ENCODE data around the gene METTL8. TPM values are rescaled to one million over a fixed set of nuclear protein-coding genes. Genes with fewer than 3 reads are reported as not detected.

The METTL8 gene
- total RNA-seq, 2 donors from 2014 or later, result 19.4 to 20.0 TPM

- H3K4me1 ChIP-seq, result no peaks in the 10 kb centered on the region
- no peaks in the 10 kb centered on the region for H3K27me3 ChIP-seq
- TF ChIP-seq, protein P1, sequence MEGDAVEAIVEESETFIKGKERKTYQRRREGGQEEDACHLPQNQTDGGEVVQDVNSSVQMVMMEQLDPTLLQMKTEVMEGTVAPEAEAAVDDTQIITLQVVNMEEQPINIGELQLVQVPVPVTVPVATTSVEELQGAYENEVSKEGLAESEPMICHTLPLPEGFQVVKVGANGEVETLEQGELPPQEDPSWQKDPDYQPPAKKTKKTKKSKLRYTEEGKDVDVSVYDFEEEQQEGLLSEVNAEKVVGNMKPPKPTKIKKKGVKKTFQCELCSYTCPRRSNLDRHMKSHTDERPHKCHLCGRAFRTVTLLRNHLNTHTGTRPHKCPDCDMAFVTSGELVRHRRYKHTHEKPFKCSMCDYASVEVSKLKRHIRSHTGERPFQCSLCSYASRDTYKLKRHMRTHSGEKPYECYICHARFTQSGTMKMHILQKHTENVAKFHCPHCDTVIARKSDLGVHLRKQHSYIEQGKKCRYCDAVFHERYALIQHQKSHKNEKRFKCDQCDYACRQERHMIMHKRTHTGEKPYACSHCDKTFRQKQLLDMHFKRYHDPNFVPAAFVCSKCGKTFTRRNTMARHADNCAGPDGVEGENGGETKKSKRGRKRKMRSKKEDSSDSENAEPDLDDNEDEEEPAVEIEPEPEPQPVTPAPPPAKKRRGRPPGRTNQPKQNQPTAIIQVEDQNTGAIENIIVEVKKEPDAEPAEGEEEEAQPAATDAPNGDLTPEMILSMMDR (IDR thresholded peaks at IDR 0.05), result no peak
- intact Hi-C loops (cut with DNase I), result no loop called here
- H3K36me3 ChIP-seq, result no peaks in the 10 kb centered on the region
- H3K9ac ChIP-seq (ENCODE audit: low read depth in 2 of 2, low read length in 2 of 2), result no peak overlapping the region
- no peak overlapping the region for H3K4me3 ChIP-seq
- no peak for DNase-seq
- no peak overlapping the region for H3K27ac ChIP-seq
- H3K9me3 ChIP-seq, result no peaks in the 10 kb centered on the region
Measured at GRCh38 chr2:171452773-171453172, 19.0 kb upstream of the METTL8 start.

DNA sequence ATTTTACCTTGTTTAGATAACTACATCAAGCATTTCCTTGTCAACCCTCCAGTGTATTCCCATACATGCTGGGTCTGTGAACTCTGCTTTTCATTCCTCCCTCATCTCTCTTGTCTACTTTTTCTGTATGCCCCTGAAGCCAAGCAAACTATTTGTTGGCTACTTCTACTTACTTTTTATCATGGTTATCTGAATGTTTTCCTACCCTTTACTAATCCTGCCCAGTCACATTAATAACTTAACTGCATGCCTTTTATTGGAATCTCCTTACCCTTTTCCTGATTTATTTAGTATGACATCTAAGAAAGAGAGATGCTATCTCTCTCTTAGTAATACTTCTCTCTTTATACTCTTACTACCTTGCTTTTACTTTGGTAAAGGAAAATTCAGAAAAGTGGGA lies 17.3 kb upstream of the METTL8 start:
- DNase-seq, result no peak
- H3K4me3 ChIP-seq, result no peak overlapping the region
- TF ChIP-seq, protein P1 (IDR thresholded peaks at IDR 0.05), result no peak
- H3K4me1 ChIP-seq, result no peaks in the 10 kb centered on the region
- intact Hi-C loops (cut with DNase I), result no loop called here
- H3K9ac ChIP-seq (ENCODE audit: low read depth in 2 of 2, low read length in 2 of 2), result no peak overlapping the region
- no peaks in the 10 kb centered on the region for H3K9me3 ChIP-seq
- H3K27ac ChIP-seq, result no peak overlapping the region
- H3K36me3 ChIP-seq, result no peaks in the 10 kb centered on the region
- H3K27me3 ChIP-seq, result no peaks in the 10 kb centered on the region

- Histone ChIP-seq H3K4me3 (no peak overlapping the region), H3K27me3 (no peaks in the 10 kb centered on the region), H3K9me3 (no peaks in the 10 kb centered on the region), H3K4me1 (no peaks in the 10 kb centered on the region), H3K36me3 (no peaks in the 10 kb centered on the region), H3K27ac (no peak overlapping the region), H3K9ac (ENCODE audit: low read depth in 2 of 2, low read length in 2 of 2) (no peak overlapping the region)
- TF ChIP-seq, protein P1 (IDR thresholded peaks at IDR 0.05), result no peak
- DNase-seq, result no peak
- intact Hi-C loops (cut with DNase I), result no loop called here
Measured at GRCh38 chr2:171447675-171448074, 13.9 kb upstream of the METTL8 start.

GRCh38 chr2:171441470-171441869 lies 7.7 kb upstream of the METTL8 start:
- H3K9me3 ChIP-seq, result no peaks in the 10 kb centered on the region
- H3K36me3 ChIP-seq, result peaks cover 9% of the 10 kb centered on the region
- H3K4me1 ChIP-seq, result no peaks in the 10 kb centered on the region
- no peak for DNase-seq
- no peak overlapping the region for H3K27ac ChIP-seq
- intact Hi-C loops (cut with DNase I), result no loop called here
- H3K27me3 ChIP-seq, result no peaks in the 10 kb centered on the region
- TF ChIP-seq, protein P1 (IDR thresholded peaks at IDR 0.05), result no peak
- H3K9ac ChIP-seq (ENCODE audit: low read depth in 2 of 2, low read length in 2 of 2), result no peak overlapping the region
- H3K4me3 ChIP-seq, result no peak overlapping the region

GRCh38 chr2:171436307-171436706 lies 2.5 kb upstream of the METTL8 start:
- Histone ChIP-seq H3K4me1 (peaks cover 5% of the 10 kb centered on the region), H3K9ac (ENCODE audit: low read depth in 2 of 2, low read length in 2 of 2) (no peak overlapping the region), H3K27me3 (no peaks in the 10 kb centered on the region), H3K9me3 (no peaks in the 10 kb centered on the region), H3K36me3 (peaks cover 9% of the 10 kb centered on the region), H3K4me3 (no peak overlapping the region), H3K27ac (no peak overlapping the region)
- TF ChIP-seq, protein P1 (IDR thresholded peaks at IDR 0.05), result no peak
- intact Hi-C loops (cut with DNase I), result no loop called here
- DNase-seq, result no peak
